Panc1 (cell line): ENCODE measurements around the gene BEGAIN.

ENCODE experiments used
- CTCF ChIP-seq: fragments of 450-650 bp; IDR thresholded peaks from 2 replicates; pipeline ENCODE4 v1.5.1; 2017; ENCODE audit warnings: mild to moderate bottlenecking
- POLR2AphosphoS5 ChIP-seq: IDR thresholded peaks from 2 replicates; pipeline ENCODE4 v1.6.1; 2012; ENCODE audit warnings: mild to moderate bottlenecking, low read depth, low read length, moderate library complexity
- TF ChIP-seq, protein P1 (sequence below), 2 experiments: IDR thresholded peaks; 2 replicates each; pipeline ENCODE4 v1.6.1; 2011 to 2012; ENCODE audit warnings: low read depth in 2 of 2, control low read depth in 1 of 2, low read length in 1 of 2, mild to moderate bottlenecking in 1 of 2, moderate library complexity in 1 of 2; ENCODE audit not compliant: insufficient read depth in 1 of 2

DNA sequence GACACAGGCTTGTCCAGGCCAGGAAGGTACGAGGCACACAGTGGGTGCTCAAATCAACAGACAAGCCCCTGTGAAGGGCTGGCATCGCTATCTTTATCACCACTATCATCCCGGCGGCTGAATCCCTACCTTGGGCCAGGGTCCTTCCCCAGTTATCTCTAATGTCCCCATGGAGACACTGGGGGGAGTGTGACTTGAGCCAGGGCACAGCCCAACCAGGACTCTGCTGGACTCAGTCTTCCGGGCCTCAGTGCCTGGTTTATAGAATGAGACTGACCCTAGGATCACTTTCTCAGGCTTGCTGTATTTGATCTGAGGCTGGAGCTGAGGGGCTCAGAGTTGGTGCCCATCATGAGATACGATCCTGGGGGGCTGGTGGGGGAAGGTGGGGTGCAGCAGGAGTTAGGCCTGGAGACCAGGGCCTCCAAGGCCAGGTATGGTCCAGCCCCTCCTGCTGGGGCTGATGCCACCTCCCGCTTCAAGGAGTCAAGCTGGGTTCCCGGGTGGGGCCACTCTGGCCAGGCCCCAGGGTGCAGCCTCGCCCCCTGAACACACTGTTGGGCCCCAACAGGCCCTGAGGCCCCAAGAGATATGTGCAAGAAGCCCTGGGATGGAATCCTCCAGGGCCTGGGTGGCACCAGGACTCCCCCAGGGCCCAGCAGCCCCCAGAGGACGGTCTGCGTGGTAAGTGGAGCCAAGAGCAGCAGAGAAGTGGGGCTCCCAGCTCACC, 11.8 kb downstream of the BEGAIN start:
- TF ChIP-seq, protein P1, sequence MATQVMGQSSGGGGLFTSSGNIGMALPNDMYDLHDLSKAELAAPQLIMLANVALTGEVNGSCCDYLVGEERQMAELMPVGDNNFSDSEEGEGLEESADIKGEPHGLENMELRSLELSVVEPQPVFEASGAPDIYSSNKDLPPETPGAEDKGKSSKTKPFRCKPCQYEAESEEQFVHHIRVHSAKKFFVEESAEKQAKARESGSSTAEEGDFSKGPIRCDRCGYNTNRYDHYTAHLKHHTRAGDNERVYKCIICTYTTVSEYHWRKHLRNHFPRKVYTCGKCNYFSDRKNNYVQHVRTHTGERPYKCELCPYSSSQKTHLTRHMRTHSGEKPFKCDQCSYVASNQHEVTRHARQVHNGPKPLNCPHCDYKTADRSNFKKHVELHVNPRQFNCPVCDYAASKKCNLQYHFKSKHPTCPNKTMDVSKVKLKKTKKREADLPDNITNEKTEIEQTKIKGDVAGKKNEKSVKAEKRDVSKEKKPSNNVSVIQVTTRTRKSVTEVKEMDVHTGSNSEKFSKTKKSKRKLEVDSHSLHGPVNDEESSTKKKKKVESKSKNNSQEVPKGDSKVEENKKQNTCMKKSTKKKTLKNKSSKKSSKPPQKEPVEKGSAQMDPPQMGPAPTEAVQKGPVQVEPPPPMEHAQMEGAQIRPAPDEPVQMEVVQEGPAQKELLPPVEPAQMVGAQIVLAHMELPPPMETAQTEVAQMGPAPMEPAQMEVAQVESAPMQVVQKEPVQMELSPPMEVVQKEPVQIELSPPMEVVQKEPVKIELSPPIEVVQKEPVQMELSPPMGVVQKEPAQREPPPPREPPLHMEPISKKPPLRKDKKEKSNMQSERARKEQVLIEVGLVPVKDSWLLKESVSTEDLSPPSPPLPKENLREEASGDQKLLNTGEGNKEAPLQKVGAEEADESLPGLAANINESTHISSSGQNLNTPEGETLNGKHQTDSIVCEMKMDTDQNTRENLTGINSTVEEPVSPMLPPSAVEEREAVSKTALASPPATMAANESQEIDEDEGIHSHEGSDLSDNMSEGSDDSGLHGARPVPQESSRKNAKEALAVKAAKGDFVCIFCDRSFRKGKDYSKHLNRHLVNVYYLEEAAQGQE (IDR thresholded peaks at IDR 0.05; ENCODE audit: insufficient read depth in 1 of 2, low read depth in 2 of 2, low read length in 1 of 2): no peak
- no peak for TF ChIP-seq CTCF
- TF ChIP-seq POLR2AphosphoS5: no peak
